ENCODE data around the gene RNF112. TPM values are rescaled to one million over a fixed set of nuclear protein-coding genes. Genes with fewer than 3 reads are reported as not detected.
"Not testable (repeated sequence)": the region's sequence is repeated elsewhere in the genome, so short reads cannot be mapped to it uniquely, and the experiment has no call there.

Gene RNF112
- total RNA-seq, 1 experiment from 2014 or later: 0.10 TPM

DNA sequence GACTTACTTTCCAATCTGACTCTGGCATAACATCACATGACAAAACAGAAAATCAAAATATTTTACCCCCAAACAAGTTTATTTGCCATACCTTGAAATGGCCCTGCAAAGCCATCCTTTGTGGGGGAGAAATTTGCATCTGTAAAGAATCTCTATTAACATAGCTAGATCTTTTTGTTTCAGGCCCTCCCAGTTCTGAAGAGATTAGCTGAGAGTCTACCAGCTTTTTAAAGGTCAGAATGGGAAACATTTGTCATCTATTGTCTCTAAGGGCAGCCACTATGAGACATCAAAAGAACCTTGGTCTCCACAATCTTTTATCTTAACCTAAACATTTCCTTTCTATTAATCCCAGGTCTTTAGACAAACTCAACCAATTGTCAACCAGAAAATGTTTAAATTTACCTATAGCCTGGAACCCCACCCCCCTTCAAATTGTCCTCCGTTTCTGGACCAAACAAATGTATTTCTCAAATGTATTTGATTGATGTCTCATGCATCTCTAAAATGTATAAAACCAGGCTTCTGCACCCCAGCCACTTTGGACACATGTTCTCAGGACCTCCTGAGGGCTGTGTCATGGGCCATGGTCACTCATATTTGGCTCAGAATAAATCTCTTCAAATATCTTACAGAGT is 48.1 kb downstream of the RNF112 start:
- CTCF ChIA-PET; H3K9me3 ChIP-seq (ENCODE audit: control insufficient read depth, insufficient read depth, low read depth, low read length); H3K4me1 ChIP-seq (ENCODE audit: control insufficient read depth, insufficient read depth, low read length); H3K4me3 ChIP-seq (ENCODE audit: low read depth in 2 of 2, low read length in 2 of 2); in situ Hi-C loops (cut with HindIII; ENCODE audit: low pct_unique_long_range_greater_than_20kb, low sequenced_read_pairs); ATAC-seq; H3K27me3 ChIP-seq (ENCODE audit: control insufficient read depth, insufficient read depth, low read length); H3K27ac ChIP-seq (ENCODE audit: low read length); DNase-seq (ENCODE audit: low read depth, low spot score); BruUV-seq (replicated peaks); intact Hi-C loops (cut with micrococcal nuclease; ENCODE audit: unreplicated experiment); H3K36me3 ChIP-seq (ENCODE audit: control insufficient read depth, insufficient read depth, low read length): not testable (repeated sequence)
- POLR2A ChIA-PET: interaction anchor here (0.6 kb wide), 1 partner anchor 254 kb away, joined by 4 read pairs; no protein-coding TSS in a partner anchor

DNA sequence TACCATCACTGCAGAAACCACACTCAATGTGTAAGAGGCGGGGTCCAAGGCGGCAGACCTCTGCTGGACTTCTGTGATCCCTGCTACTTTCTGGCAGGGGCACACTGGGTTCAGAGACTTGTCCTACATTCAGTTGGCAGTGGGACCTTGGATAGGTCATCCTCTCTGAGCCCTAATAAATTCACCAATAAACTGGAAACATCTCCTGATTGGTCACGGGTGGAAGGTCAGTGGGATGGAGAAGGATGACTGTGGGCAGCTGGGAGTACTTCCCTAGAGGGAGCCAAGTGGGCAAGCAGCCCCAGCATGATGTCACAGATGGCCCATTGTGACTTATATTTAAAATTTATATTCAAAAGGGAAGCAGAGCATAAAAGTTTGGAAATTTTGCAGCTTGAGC is 49.7 kb downstream of the RNF112 start:
- intact Hi-C loops (cut with micrococcal nuclease; ENCODE audit: unreplicated experiment) (no loop called here), in situ Hi-C loops (cut with HindIII; ENCODE audit: low pct_unique_long_range_greater_than_20kb, low sequenced_read_pairs) (no loop called here)
- Histone ChIP-seq H3K36me3 (ENCODE audit: control insufficient read depth, insufficient read depth, low read length) (no peaks in the 10 kb centered on the region), H3K9me3 (ENCODE audit: control insufficient read depth, insufficient read depth, low read depth, low read length) (no peaks in the 10 kb centered on the region), H3K4me1 (ENCODE audit: control insufficient read depth, insufficient read depth, low read length) (no peaks in the 10 kb centered on the region), H3K27ac (ENCODE audit: low read length) (no peak overlapping the region), H3K27me3 (ENCODE audit: control insufficient read depth, insufficient read depth, low read length) (no peaks in the 10 kb centered on the region), H3K4me3 (ENCODE audit: low read depth in 2 of 2, low read length in 2 of 2) (no peak overlapping the region)
- TF ChIP-seq SIN3A (IDR thresholded peaks at IDR 0.05; ENCODE audit: borderline replicate concordance, insufficient read depth, low read depth, low read length) (no peak), TCF7L2 (IDR thresholded peaks at IDR 0.05; ENCODE audit: low read depth, low read length) (no peak), POLR2AphosphoS5 (IDR thresholded peaks at IDR 0.05; ENCODE audit: low read depth, low read length) (no peak)
- TF ChIP-seq, protein P1, sequence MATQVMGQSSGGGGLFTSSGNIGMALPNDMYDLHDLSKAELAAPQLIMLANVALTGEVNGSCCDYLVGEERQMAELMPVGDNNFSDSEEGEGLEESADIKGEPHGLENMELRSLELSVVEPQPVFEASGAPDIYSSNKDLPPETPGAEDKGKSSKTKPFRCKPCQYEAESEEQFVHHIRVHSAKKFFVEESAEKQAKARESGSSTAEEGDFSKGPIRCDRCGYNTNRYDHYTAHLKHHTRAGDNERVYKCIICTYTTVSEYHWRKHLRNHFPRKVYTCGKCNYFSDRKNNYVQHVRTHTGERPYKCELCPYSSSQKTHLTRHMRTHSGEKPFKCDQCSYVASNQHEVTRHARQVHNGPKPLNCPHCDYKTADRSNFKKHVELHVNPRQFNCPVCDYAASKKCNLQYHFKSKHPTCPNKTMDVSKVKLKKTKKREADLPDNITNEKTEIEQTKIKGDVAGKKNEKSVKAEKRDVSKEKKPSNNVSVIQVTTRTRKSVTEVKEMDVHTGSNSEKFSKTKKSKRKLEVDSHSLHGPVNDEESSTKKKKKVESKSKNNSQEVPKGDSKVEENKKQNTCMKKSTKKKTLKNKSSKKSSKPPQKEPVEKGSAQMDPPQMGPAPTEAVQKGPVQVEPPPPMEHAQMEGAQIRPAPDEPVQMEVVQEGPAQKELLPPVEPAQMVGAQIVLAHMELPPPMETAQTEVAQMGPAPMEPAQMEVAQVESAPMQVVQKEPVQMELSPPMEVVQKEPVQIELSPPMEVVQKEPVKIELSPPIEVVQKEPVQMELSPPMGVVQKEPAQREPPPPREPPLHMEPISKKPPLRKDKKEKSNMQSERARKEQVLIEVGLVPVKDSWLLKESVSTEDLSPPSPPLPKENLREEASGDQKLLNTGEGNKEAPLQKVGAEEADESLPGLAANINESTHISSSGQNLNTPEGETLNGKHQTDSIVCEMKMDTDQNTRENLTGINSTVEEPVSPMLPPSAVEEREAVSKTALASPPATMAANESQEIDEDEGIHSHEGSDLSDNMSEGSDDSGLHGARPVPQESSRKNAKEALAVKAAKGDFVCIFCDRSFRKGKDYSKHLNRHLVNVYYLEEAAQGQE (IDR thresholded peaks at IDR 0.05; ENCODE audit: insufficient read depth in 1 of 2, low read depth in 2 of 2, low read length in 1 of 2): no peak
- CTCF ChIA-PET: no interaction called here
- ATAC-seq: no peak
- POLR2A ChIA-PET: no interaction called here
- no TSS peak for BruUV-seq (replicated peaks)
- DNase-seq (ENCODE audit: low read depth, low spot score): no peak

DNA sequence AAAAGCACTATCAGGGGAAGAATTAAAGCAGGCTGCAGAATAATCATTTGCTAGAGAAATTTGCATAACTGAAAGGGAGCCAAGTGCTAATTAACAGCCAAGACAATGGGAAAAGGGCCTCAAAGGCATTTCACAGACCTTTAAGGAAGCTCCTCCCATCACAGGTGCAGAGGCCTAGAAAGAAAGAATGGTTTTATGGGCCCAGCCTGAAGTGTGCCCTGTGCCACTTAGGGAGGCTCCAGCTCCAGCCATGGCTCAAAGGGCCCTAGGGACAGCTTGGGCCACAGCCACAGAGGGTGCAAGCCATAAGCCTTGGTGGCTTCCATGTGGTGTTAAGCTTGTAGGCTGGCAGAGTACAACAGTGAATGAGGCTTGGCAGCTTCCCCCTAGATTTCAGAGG is 50.1 kb downstream of the RNF112 start:
- intact Hi-C loops (cut with micrococcal nuclease; ENCODE audit: unreplicated experiment): no loop called here
- Histone ChIP-seq H3K27ac (ENCODE audit: low read length) (no peak overlapping the region), H3K4me1 (ENCODE audit: control insufficient read depth, insufficient read depth, low read length) (no peaks in the 10 kb centered on the region), H3K27me3 (ENCODE audit: control insufficient read depth, insufficient read depth, low read length) (no peaks in the 10 kb centered on the region), H3K36me3 (ENCODE audit: control insufficient read depth, insufficient read depth, low read length) (no peaks in the 10 kb centered on the region), H3K9me3 (ENCODE audit: control insufficient read depth, insufficient read depth, low read depth, low read length) (no peaks in the 10 kb centered on the region), H3K4me3 (ENCODE audit: low read depth in 2 of 2, low read length in 2 of 2) (no peak overlapping the region)
- no TSS peak for BruUV-seq (replicated peaks)
- no peak for ATAC-seq
- no peak for TF ChIP-seq SIN3A (IDR thresholded peaks at IDR 0.05; ENCODE audit: borderline replicate concordance, insufficient read depth, low read depth, low read length)
- TF ChIP-seq, protein P2, sequence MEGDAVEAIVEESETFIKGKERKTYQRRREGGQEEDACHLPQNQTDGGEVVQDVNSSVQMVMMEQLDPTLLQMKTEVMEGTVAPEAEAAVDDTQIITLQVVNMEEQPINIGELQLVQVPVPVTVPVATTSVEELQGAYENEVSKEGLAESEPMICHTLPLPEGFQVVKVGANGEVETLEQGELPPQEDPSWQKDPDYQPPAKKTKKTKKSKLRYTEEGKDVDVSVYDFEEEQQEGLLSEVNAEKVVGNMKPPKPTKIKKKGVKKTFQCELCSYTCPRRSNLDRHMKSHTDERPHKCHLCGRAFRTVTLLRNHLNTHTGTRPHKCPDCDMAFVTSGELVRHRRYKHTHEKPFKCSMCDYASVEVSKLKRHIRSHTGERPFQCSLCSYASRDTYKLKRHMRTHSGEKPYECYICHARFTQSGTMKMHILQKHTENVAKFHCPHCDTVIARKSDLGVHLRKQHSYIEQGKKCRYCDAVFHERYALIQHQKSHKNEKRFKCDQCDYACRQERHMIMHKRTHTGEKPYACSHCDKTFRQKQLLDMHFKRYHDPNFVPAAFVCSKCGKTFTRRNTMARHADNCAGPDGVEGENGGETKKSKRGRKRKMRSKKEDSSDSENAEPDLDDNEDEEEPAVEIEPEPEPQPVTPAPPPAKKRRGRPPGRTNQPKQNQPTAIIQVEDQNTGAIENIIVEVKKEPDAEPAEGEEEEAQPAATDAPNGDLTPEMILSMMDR (IDR thresholded peaks at IDR 0.05): no peak
- no peak for TF ChIP-seq POLR2AphosphoS5 (IDR thresholded peaks at IDR 0.05; ENCODE audit: low read depth, low read length)
- TF ChIP-seq TCF7L2 (IDR thresholded peaks at IDR 0.05; ENCODE audit: low read depth, low read length): no peak
- TF ChIP-seq, protein P1 (IDR thresholded peaks at IDR 0.05; ENCODE audit: insufficient read depth in 1 of 2, low read depth in 2 of 2, low read length in 1 of 2): no peak
- in situ Hi-C loops (cut with HindIII; ENCODE audit: low pct_unique_long_range_greater_than_20kb, low sequenced_read_pairs): no loop called here
- DNase-seq (ENCODE audit: low read depth, low spot score): no peak
- ChIA-PET CTCF (no interaction called here), POLR2A (no interaction called here)
